ENCODE measurements around the gene CACNG7.

- TF ChIP-seq CTCF (conservative IDR thresholded peaks at IDR 0.05; ENCODE audit: low read depth, low read length) (no peak), EZH2 (IDR thresholded peaks at IDR 0.05; ENCODE audit: low read length, unreplicated experiment) (no peak)
These were observed 44.3 kb downstream of the CACNG7 start for GRCh38 chr19:53953383-53953782.

All from PC-3 (cell line).